HG03342 (cell line): Measurements from ENCODE around the gene CDKAL1.
A peak's percentile ranks its signal among the peaks of the same experiment; 100 is the strongest.
"Not testable (repeated sequence)": the region's sequence is repeated elsewhere in the genome, so short reads cannot be mapped to it uniquely, and the experiment has no call there.

Source experiments
- ATAC-seq: cut with Tn5 transposase; IDR thresholded peaks from one replicate; pipeline ENCODE4 v1.9.1; 2021; ENCODE audit warnings: mild to moderate bottlenecking, moderate library complexity; ENCODE audit not compliant: unreplicated experiment

CDKAL1 gene

GRCh38 chr6:20909621-20910020 is 375.4 kb downstream of the CDKAL1 start:
- no peak for ATAC-seq

- no peak for ATAC-seq
Observed at GRCh38 chr6:20911712-20912111, 377.5 kb downstream of the CDKAL1 start.

- ATAC-seq: no peak
Observed at GRCh38 chr6:20915156-20915555, 380.9 kb downstream of the CDKAL1 start.

DNA sequence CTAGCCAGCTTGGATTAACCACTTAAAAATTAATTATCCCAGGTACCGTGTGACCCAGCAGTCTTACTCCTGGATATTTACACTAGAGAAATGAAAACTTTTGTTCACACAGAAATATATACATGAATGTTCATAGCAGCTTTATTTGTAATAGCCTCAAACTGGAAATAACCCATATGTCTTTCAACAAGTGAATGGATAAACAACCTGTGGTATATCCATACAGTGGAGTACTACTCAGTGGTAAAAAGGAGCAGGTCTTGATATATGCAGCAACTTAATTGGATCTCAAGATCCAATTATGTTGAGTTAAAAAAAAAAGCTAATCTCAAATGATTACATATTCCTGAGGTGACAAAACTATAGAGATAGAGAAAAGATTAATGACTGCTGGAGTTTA is 381.4 kb downstream of the CDKAL1 start:
- ATAC-seq: no peak

DNA sequence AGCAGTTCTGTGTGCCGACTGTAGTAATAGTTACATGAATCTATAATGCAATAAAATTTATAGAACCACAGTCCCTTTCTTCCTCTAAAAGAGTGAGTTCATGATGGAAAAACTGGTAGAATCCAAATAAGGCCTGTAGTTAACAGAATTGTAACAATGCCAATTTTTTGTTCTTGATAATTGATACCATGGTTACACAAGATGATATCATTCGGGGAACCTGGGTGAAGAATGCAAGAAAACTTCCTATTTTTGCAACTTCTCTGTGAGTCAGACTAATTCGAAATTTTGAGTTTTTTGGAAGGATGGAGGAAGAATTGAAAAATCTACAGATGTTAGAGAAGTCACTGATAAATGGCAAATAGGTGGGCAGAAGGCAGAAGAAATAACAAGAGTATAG is 381.8 kb downstream of the CDKAL1 start:
- ATAC-seq: no peak

- peak; percentile 50 for ATAC-seq
Observed at GRCh38 chr6:20918868-20919267, 384.6 kb downstream of the CDKAL1 start.

- peak; percentile 79 for ATAC-seq
Observed at GRCh38 chr6:20919677-20920385, 385.6 kb downstream of the CDKAL1 start.

DNA sequence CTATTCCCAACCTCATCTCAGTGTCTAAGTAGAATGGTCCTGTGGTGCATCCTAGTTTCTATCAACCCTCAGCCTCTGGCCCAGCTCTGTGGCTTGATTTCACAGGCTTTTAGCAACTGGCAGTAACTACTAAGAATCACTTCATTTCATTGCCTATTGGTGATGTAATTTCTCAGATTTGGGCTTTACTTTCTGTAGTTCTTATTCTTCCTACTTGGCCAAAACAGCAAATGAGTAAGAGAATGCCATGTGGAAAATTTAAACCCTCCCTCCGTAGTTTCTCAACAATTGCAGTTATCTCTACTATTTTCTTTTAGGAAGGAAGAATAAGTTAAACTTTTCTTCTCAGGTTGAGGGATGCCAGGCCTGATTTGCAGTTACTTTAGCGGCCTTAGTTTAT is 387.3 kb downstream of the CDKAL1 start:
- ATAC-seq: no peak

DNA sequence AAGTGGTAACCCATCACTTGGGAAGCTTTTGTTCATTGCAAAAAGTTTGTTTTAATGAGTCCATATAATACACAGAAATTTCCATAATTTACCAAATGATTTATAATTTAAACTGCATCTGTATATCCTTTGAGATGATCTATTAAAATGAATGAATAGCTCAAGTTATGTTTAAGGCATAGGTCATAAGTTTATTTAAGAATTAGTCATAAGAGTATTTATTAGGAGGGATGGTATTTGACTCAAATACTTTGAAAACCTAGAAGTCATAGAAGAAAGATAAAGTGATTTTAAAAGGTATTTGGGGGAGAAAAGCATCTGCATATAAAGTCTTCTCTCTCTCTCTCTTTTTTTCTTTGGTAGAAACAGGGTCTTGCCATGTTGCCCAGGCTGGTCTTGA is 388.5 kb downstream of the CDKAL1 start:
- no peak for ATAC-seq

DNA sequence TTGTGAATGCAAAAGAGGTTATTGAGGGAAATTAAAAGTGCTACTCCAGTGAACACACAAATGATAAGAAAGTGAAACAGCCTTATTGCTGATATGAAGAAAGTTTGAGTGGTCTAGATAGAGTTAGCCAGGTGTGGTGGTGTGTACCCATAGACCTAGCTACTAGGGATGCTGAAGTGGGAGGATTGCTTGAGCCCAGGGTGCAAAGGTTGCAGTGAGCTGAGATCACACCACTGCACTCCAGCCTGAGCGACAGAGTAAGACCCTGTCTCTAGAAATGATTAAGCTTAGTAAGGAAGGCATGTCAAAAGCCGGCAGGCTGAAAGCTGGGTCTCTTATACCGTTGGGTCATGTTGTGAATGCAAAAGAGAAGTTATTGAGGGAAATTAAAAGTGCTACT is 389.8 kb downstream of the CDKAL1 start:
- ATAC-seq: not testable (repeated sequence)

DNA sequence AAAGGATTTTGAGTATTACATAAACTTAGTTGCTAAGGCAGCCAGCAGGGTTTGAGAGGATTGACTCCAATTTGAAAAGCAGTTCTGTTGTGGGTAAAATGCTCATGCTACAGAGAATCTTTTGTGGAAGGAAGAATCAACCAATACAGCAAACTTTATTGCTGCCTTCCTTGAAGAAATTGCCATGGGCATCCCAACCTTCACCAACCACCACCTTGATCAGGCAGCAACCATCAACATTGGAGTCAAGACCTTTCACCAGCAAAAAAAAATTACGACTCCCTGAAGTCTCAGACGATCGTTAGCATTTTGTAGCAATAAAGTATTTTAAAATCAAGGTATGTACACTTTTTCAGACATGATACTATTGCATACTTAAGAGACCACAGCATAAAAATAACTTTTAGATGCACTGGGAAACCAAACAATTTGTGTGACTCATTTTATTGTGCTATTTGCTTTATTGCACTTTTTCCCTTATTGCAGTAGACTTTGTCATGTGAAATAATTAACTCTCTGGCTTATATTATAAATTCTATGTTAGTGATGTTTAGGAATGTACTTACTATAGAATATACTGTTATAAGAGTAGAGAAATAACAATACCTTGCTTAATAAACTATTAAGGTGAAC is 390.8 kb downstream of the CDKAL1 start:
- no peak for ATAC-seq

DNA sequence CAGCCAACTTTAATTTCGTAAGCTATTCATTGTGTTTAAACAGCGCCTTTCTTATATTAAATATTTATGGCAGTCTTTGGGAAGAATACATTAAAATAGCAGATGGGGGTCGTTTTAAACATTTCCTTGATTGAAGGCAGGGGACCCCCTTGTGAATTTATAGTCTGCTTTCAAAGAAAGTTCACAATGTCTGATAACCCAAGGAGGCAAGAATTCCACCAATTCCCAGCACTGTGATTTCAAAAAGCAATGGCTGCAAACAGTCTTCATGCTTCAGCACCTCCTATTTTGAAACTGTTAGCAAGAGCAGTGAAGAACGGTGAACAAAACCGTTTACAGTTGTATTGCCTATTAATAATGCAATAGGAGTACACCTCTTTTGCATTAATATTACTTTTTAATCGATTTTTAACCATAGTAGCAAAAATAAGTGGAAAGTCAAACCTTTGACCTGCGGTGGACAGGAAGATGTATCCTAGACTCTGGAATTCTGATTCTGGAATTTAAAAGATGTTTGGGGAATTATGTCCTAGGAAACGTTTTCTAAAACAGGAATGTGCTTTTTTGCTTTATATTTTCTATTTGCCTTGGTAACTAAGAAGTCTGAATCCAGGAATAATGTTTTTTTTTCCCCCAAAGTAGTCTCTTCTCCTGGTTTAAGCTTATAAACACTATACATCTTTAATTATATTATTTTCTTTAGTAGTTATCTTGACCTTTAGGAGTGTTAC is 393.0 kb downstream of the CDKAL1 start:
- ATAC-seq: no peak

GRCh38 chr6:20929283-20929682 is 395.0 kb downstream of the CDKAL1 start:
- no peak for ATAC-seq

- no peak for ATAC-seq
Observed at GRCh38 chr6:20931093-20931492, 396.8 kb downstream of the CDKAL1 start.

- ATAC-seq: no peak
Observed at GRCh38 chr6:20931772-20932171, 397.5 kb downstream of the CDKAL1 start.

GRCh38 chr6:20932284-20932683 is 398.0 kb downstream of the CDKAL1 start:
- ATAC-seq: no peak

- ATAC-seq: no peak
Observed at GRCh38 chr6:20933057-20933788, 399.0 kb downstream of the CDKAL1 start.

- ATAC-seq: no peak
Observed at GRCh38 chr6:20936949-20937348, 402.7 kb downstream of the CDKAL1 start.

DNA sequence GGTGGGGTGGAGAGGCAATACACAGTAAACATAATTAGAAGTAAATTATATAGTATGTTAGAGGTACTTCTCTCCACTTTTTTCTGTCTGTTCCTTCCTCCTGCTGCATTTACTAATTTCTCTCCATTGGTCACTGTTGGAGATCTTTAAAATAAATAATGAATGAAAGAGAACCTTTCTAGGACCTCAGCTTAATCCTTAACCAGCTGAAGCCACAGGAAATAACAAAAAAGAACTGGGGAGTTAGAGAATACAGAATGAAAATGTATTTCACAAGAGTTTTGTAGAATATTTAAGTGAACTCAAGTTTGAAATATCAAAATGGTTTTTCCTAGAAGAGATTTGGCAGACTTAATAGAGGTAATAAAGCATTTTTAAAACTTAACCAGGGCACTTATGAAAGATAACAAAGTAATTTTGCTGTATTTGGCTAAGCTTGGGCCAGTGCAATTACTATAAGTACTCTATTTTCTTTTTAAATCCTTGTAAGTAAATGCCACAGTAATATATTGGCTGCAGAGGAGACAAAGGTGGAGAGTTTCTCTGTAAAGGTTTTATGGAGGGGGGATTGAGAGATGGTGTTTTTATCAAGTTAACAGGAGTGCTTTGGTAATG is 405.0 kb downstream of the CDKAL1 start:
- ATAC-seq: no peak

- ATAC-seq: no peak
Observed at GRCh38 chr6:20943040-20943627, 408.9 kb downstream of the CDKAL1 start.

GRCh38 chr6:20943922-20944321 is 409.7 kb downstream of the CDKAL1 start:
- ATAC-seq: no peak
